Smooth muscle cell (in vitro differentiated cells): ENCODE results near the gene C13orf46. TPM values are rescaled to one million over a fixed set of nuclear protein-coding genes. Genes with fewer than 3 reads are reported as not detected.

ENCODE experiments used
- DNase-seq: peaks from one replicate; lab custom pipeline; 2025; ENCODE audit not compliant: unreplicated experiment; lab: John Stamatoyannopoulos, UW
- H2AFZ ChIP-seq: fragments of 200-600 bp; sonication (generic); 2 replicates; pipeline ENCODE4 v1.6.0; 2016; ENCODE audit warnings: antibody characterized with exemption, low read depth, mild to moderate bottlenecking
- H3F3A ChIP-seq: fragments of 200-600 bp; sonication (generic); 2 replicates; pipeline ENCODE4 v1.6.0; 2017; ENCODE audit warnings: antibody characterized with exemption, low read depth
- H3K27ac ChIP-seq: fragments of 200-600 bp; sonication (generic); 2 replicates; pipeline ENCODE4 v1.5.1; 2016; ENCODE audit warnings: low read depth, mild to moderate bottlenecking
- H3K27me3 ChIP-seq: fragments of 200-600 bp; sonication (generic); 2 replicates; pipeline ENCODE4 v1.6.1; 2016; ENCODE audit warnings: low read depth, mild to moderate bottlenecking
- H3K36me3 ChIP-seq: fragments of 200-600 bp; sonication (generic); 2 replicates; pipeline ENCODE4 v1.5.1; 2016; ENCODE audit warnings: low read depth
- H3K4me1 ChIP-seq: fragments of 200-600 bp; sonication (generic); 2 replicates; pipeline ENCODE4 v1.5.1; 2016; ENCODE audit warnings: low read depth
- H3K4me2 ChIP-seq: fragments of 200-600 bp; sonication (generic); 2 replicates; pipeline ENCODE4 v1.6.0; 2016; ENCODE audit warnings: mild to moderate bottlenecking
- H3K4me3 ChIP-seq: fragments of 200-600 bp; sonication (generic); 2 replicates; pipeline ENCODE4 v1.5.1; 2016; ENCODE audit warnings: mild to moderate bottlenecking
- H3K79me2 ChIP-seq: fragments of 200-600 bp; sonication (generic); 2 replicates; pipeline ENCODE4 v1.6.0; 2016; ENCODE audit warnings: low read depth, mild to moderate bottlenecking
- H3K9ac ChIP-seq: fragments of 200-600 bp; sonication (generic); 2 replicates; pipeline ENCODE4 v1.6.0; 2016; ENCODE audit warnings: low read depth
- H3K9me3 ChIP-seq: fragments of 200-600 bp; sonication (generic); replicated peaks from 2 replicates; pipeline ENCODE4 v1.5.1; 2016; ENCODE audit warnings: low read depth
- H4K20me1 ChIP-seq: fragments of 200-600 bp; sonication (generic); 2 replicates; pipeline ENCODE4 v1.6.0; 2016; ENCODE audit warnings: low read depth
- WGBS: methylation state at CpG from one replicate; pipeline ENCODE4 v1.1.7; 2016; ENCODE audit warnings: low lambda C conversion rate; 5-methylcytosine and 5-hydroxymethylcytosine counted together
- polyA plus RNA-seq: library from polyadenylated mRNA; unstranded; fragments of >200 nt; fragmentation: Nextera tagmentation; extraction: Ambion mirVana; gene quantifications from 2 replicates; pipeline ENCODE4 v1.2.1, GENCODE V29; 2016
- total RNA-seq: library from RNA; depleted of rRNA; stranded (reverse); fragments of >200 nt; gene quantifications from 2 replicates; pipeline ENCODE4 v1.2.3, GENCODE V29; 2014
- TF ChIP-seq, protein P1 (sequence below): fragments of 200-600 bp; sonication (generic); IDR thresholded peaks from 2 replicates; pipeline ENCODE4 v1.5.1; 2017; ENCODE audit warnings: borderline replicate concordance, mild to moderate bottlenecking, antibody characterized with exemption; ENCODE audit not compliant: insufficient read depth, poor library complexity, severe bottlenecking

Gene C13orf46
- total and polyA plus RNA-seq, 2 experiments from 2014 or later, result 0.26 to 5.8 TPM

- Histone ChIP-seq H4K20me1 (peaks cover 8% of the 10 kb centered on the region), H3K36me3 (no peaks in the 10 kb centered on the region), H3K27ac (no peak overlapping the region), H3F3A (no peaks in the 10 kb centered on the region), H3K4me1 (no peaks in the 10 kb centered on the region), H3K4me2 (no peak overlapping the region), H2AFZ (no peak overlapping the region), H3K4me3 (no peak overlapping the region), H3K27me3 (no peaks in the 10 kb centered on the region), H3K79me2 (no peaks in the 10 kb centered on the region), H3K9me3 (no peaks in the 10 kb centered on the region), H3K9ac (no peak overlapping the region)
- TF ChIP-seq, protein P1, sequence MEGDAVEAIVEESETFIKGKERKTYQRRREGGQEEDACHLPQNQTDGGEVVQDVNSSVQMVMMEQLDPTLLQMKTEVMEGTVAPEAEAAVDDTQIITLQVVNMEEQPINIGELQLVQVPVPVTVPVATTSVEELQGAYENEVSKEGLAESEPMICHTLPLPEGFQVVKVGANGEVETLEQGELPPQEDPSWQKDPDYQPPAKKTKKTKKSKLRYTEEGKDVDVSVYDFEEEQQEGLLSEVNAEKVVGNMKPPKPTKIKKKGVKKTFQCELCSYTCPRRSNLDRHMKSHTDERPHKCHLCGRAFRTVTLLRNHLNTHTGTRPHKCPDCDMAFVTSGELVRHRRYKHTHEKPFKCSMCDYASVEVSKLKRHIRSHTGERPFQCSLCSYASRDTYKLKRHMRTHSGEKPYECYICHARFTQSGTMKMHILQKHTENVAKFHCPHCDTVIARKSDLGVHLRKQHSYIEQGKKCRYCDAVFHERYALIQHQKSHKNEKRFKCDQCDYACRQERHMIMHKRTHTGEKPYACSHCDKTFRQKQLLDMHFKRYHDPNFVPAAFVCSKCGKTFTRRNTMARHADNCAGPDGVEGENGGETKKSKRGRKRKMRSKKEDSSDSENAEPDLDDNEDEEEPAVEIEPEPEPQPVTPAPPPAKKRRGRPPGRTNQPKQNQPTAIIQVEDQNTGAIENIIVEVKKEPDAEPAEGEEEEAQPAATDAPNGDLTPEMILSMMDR, result no peak
- no peak for DNase-seq
- WGBS, result 97% methylated on average over 22 of the region's 22 CpGs
Measured at GRCh38 chr13:114013952-114014629, 40.2 kb upstream of the C13orf46 start.

- Histone ChIP-seq H4K20me1 (no peaks in the 10 kb centered on the region), H3K4me2 (no peak overlapping the region), H3K27me3 (no peaks in the 10 kb centered on the region), H3K9me3 (no peaks in the 10 kb centered on the region), H3K36me3 (no peaks in the 10 kb centered on the region), H3F3A (no peaks in the 10 kb centered on the region), H3K27ac (no peak overlapping the region), H3K4me3 (no peak overlapping the region), H3K4me1 (no peaks in the 10 kb centered on the region), H3K9ac (no peak overlapping the region), H3K79me2 (no peaks in the 10 kb centered on the region), H2AFZ (no peak overlapping the region)
- TF ChIP-seq, protein P1, result no peak
- DNase-seq, result no peak
- WGBS, result 92% methylated on average over 3 of the region's 4 CpGs
Measured at GRCh38 chr13:114013336-114013735, 39.5 kb upstream of the C13orf46 start.

- Histone ChIP-seq H3K79me2 (no peaks in the 10 kb centered on the region), H3K4me2 (no peak overlapping the region), H3K4me3 (no peak overlapping the region), H3F3A (no peaks in the 10 kb centered on the region), H3K27ac (no peak overlapping the region), H3K9ac (no peak overlapping the region), H3K4me1 (no peaks in the 10 kb centered on the region), H3K36me3 (no peaks in the 10 kb centered on the region), H3K9me3 (no peaks in the 10 kb centered on the region), H3K27me3 (no peaks in the 10 kb centered on the region), H4K20me1 (no peaks in the 10 kb centered on the region), H2AFZ (no peak overlapping the region)
- whole genome bisulfite sequencing, result 97% methylated on average over 14 of the region's 21 CpGs
- TF ChIP-seq, protein P1, result no peak
- DNase-seq, result no peak
Measured at GRCh38 chr13:114012921-114013320, 39.0 kb upstream of the C13orf46 start.

GRCh38 chr13:114012141-114012540 lies 38.3 kb upstream of the C13orf46 start:
- 94% methylated on average over 17 of the region's 17 CpGs for WGBS
- no peak overlapping the region for H3K4me3 ChIP-seq
- no peaks in the 10 kb centered on the region for H4K20me1 ChIP-seq
- no peaks in the 10 kb centered on the region for H3F3A ChIP-seq
- no peak overlapping the region for H2AFZ ChIP-seq
- no peak for DNase-seq
- no peak overlapping the region for H3K4me2 ChIP-seq
- H3K4me1 ChIP-seq, result no peaks in the 10 kb centered on the region
- H3K79me2 ChIP-seq, result no peaks in the 10 kb centered on the region
- TF ChIP-seq, protein P1, result no peak
- no peak overlapping the region for H3K9ac ChIP-seq
- no peaks in the 10 kb centered on the region for H3K27me3 ChIP-seq
- no peaks in the 10 kb centered on the region for H3K9me3 ChIP-seq
- H3K27ac ChIP-seq, result no peak overlapping the region
- H3K36me3 ChIP-seq, result no peaks in the 10 kb centered on the region
